PC-3 (cell line): ENCODE measurements around the gene RAD1.

Source experiments
- CTCF ChIP-seq: fragments of 300-600 bp; sonication (generic); conservative IDR thresholded peaks from 2 replicates; pipeline ENCODE4 v1.5.1; 2017; ENCODE audit warnings: antibody characterized with exemption, low read depth, mild to moderate bottlenecking, low read length
- EZH2 ChIP-seq: fragments of 300-600 bp; sonication (generic); IDR thresholded peaks from one replicate; pipeline ENCODE4 v1.6.1; 2017; ENCODE audit warnings: antibody characterized with exemption, mild to moderate bottlenecking, low read length; ENCODE audit not compliant: unreplicated experiment
- EZH2phosphoT487 ChIP-seq: fragments of 300-600 bp; sonication (generic); IDR thresholded peaks from 2 replicates; pipeline ENCODE4 v1.6.1; 2018; ENCODE audit warnings: mild to moderate bottlenecking, antibody characterized with exemption, low read length, borderline replicate concordance

GRCh38 chr5:34923694-34924461 lies 8.6 kb upstream of the RAD1 start:
- TF ChIP-seq EZH2 = no peak
- no peak for TF ChIP-seq CTCF
- TF ChIP-seq EZH2phosphoT487 = no peak
